H9 (cell line): ENCODE results near the gene TMEM87A. TPM values are rescaled to one million over a fixed set of nuclear protein-coding genes. Genes with fewer than 3 reads are reported as not detected.

ENCODE experiments used
- DNase-seq: peaks from one replicate; pipeline ENCODE4 v3.0.0-alpha.2; 2017
- H2AFZ ChIP-seq: one replicate; pipeline ENCODE4 v1.6.1; 2013; ENCODE audit warnings: mild to moderate bottlenecking, low read length, control low read depth, moderate library complexity
- H2AK5ac ChIP-seq: 2 replicates; pipeline ENCODE4 v1.6.1; 2013; ENCODE audit warnings: low read length, control low read depth, mixed read lengths; ENCODE audit not compliant: insufficient read length
- H2BK120ac ChIP-seq: one replicate; pipeline ENCODE4 v1.6.1; 2013; ENCODE audit warnings: low read depth, mild to moderate bottlenecking, low read length, control low read depth, inconsistent platforms; ENCODE audit not compliant: poor library complexity, severe bottlenecking
- H2BK12ac ChIP-seq: 2 replicates; pipeline ENCODE4 v1.6.1; 2013; ENCODE audit warnings: low read length, control low read depth, mixed read lengths, low read depth; ENCODE audit not compliant: insufficient read length
- H2BK15ac ChIP-seq: 2 replicates; pipeline ENCODE4 v1.6.1; 2013; ENCODE audit warnings: low read depth, low read length, control low read depth
- H2BK20ac ChIP-seq: one replicate; pipeline ENCODE4 v1.6.1; 2013; ENCODE audit warnings: low read depth, mild to moderate bottlenecking, low read length, control low read depth, inconsistent platforms; ENCODE audit not compliant: poor library complexity, severe bottlenecking
- H2BK5ac ChIP-seq: 2 replicates; pipeline ENCODE4 v1.6.1; 2013; ENCODE audit warnings: low read length, control low read depth, mixed read lengths; ENCODE audit not compliant: insufficient read length
- H3K14ac ChIP-seq: 2 replicates; pipeline ENCODE4 v1.6.1; 2013; ENCODE audit warnings: low read length, control low read depth; ENCODE audit not compliant: insufficient read depth
- H3K18ac ChIP-seq: 2 replicates; pipeline ENCODE4 v1.6.1; 2013; ENCODE audit warnings: low read depth, mild to moderate bottlenecking, mixed read lengths, low read length, control low read depth; ENCODE audit not compliant: insufficient read length
- H3K23ac ChIP-seq: 2 replicates; pipeline ENCODE4 v1.6.1; 2013; ENCODE audit warnings: low read length, control low read depth, mixed read lengths, low read depth; ENCODE audit not compliant: insufficient read length
- H3K23me2 ChIP-seq: 2 replicates; pipeline ENCODE4 v1.6.1; 2013; ENCODE audit warnings: low read depth, mild to moderate bottlenecking, mixed read lengths, low read length, control low read depth; ENCODE audit not compliant: insufficient read length, poor library complexity, severe bottlenecking
- H3K27ac ChIP-seq: 2 replicates; pipeline ENCODE4 v1.5.1; 2013; ENCODE audit warnings: low read length, control low read depth, mixed read lengths, low read depth; ENCODE audit not compliant: insufficient read length
- H3K27me3 ChIP-seq: 2 replicates; pipeline ENCODE4 v1.6.1; 2013; ENCODE audit warnings: low read length, control low read depth, inconsistent platforms; ENCODE audit not compliant: insufficient read depth
- H3K4ac ChIP-seq: 2 replicates; pipeline ENCODE4 v1.6.1; 2013; ENCODE audit warnings: low read depth, mild to moderate bottlenecking, control low read depth, inconsistent platforms, low read length, moderate library complexity
- H3K4me1 ChIP-seq: 2 replicates; pipeline ENCODE4 v1.6.1; 2013; ENCODE audit warnings: low read length, control low read depth, inconsistent platforms; ENCODE audit not compliant: insufficient read depth
- H3K4me2 ChIP-seq: 2 replicates; pipeline ENCODE4 v1.6.1; 2013; ENCODE audit warnings: low read length, control low read depth, mixed read lengths; ENCODE audit not compliant: insufficient read length, insufficient read depth
- H3K56ac ChIP-seq: 2 replicates; pipeline ENCODE4 v1.6.1; 2013; ENCODE audit warnings: low read depth, mild to moderate bottlenecking, mixed read lengths, low read length, control low read depth; ENCODE audit not compliant: insufficient read length
- H3K79me1 ChIP-seq: 2 replicates; pipeline ENCODE4 v1.6.1; 2013; ENCODE audit warnings: low read depth, mild to moderate bottlenecking, moderate library complexity, low read length, control low read depth, inconsistent platforms; ENCODE audit not compliant: insufficient read depth, poor library complexity, severe bottlenecking
- H3K79me2 ChIP-seq: 2 replicates; pipeline ENCODE4 v1.6.1; 2013; ENCODE audit warnings: low read length, control low read depth, inconsistent platforms; ENCODE audit not compliant: insufficient read depth
- H3K9ac ChIP-seq: 2 replicates; pipeline ENCODE4 v1.6.1; 2013; ENCODE audit warnings: low read length, control low read depth, mixed read lengths; ENCODE audit not compliant: insufficient read length; ENCODE audit errors: extremely low read depth
- H3K9me3 ChIP-seq: one replicate; pipeline ENCODE4 v1.6.1; 2013; ENCODE audit warnings: low read depth, low read length, inconsistent platforms; ENCODE audit not compliant: control insufficient read depth
- H3T11ph ChIP-seq: one replicate; pipeline ENCODE4 v1.6.1; 2013; ENCODE audit warnings: mild to moderate bottlenecking, low read length, control low read depth, inconsistent platforms
- H4K20me1 ChIP-seq: one replicate; pipeline ENCODE4 v1.6.1; 2013; ENCODE audit not compliant: control insufficient read depth, insufficient read length, insufficient read depth
- H4K5ac ChIP-seq: 2 replicates; pipeline ENCODE4 v1.6.1; 2013; ENCODE audit warnings: low read depth, mild to moderate bottlenecking, mixed read lengths, low read length, control low read depth; ENCODE audit not compliant: insufficient read length
- H4K8ac ChIP-seq: replicated peaks from 2 replicates; pipeline ENCODE4 v1.6.1; 2013; ENCODE audit warnings: low read length, control low read depth, mixed read lengths, low read depth; ENCODE audit not compliant: insufficient read length
- H4K91ac ChIP-seq: 2 replicates; pipeline ENCODE4 v1.6.1; 2013; ENCODE audit warnings: low read depth, mild to moderate bottlenecking, moderate library complexity, mixed read lengths, low read length, control low read depth; ENCODE audit not compliant: insufficient read length
- H3K27ac Mint-ChIP-seq, 3 experiments: 2 replicates in 2 of 3; 3 replicates in 1 of 3; pipeline ENCODE4 v1.8.0; 2020 to 2021; ENCODE audit warnings: mixed read lengths in 3 of 3, mild to moderate bottlenecking in 1 of 3, moderate library complexity in 1 of 3
- H3K27me3 Mint-ChIP-seq: 2 replicates; pipeline ENCODE4 v1.8.0; 2021; ENCODE audit warnings: low read depth, mild to moderate bottlenecking, moderate library complexity, mixed read lengths
- H3K36me3 Mint-ChIP-seq, 3 experiments: 2 replicates in 2 of 3; 3 replicates in 1 of 3; pipeline ENCODE4 v1.8.0; 2020 to 2021; ENCODE audit warnings: low read depth in 3 of 3, mixed read lengths in 3 of 3; ENCODE audit not compliant: insufficient read depth in 1 of 3
- H3K4me1 Mint-ChIP-seq, 2 experiments: 2 replicates each; pipeline ENCODE4 v1.8.0; 2020; ENCODE audit warnings: mixed read lengths in 2 of 2
- H3K4me3 Mint-ChIP-seq, 2 experiments: 2 replicates in 1 of 2; 3 replicates in 1 of 2; pipeline ENCODE4 v1.8.0; 2020 to 2021; ENCODE audit warnings: mild to moderate bottlenecking in 2 of 2, mixed read lengths in 2 of 2, moderate library complexity in 1 of 2
- H3K9me3 Mint-ChIP-seq, 2 experiments: 2 replicates in 1 of 2; 3 replicates in 1 of 2; pipeline ENCODE4 v1.8.0; 2020; ENCODE audit warnings: mild to moderate bottlenecking in 2 of 2, mixed read lengths in 2 of 2, moderate library complexity in 1 of 2
- CTCF ChIP-seq: fragments of 200-600 bp; sonication (generic); conservative IDR thresholded peaks from 3 replicates; pipeline ENCODE4 v1.8.0; 2021; ENCODE audit warnings: antibody characterized with exemption, mild to moderate bottlenecking
- WGBS: extraction: QIAGEN DNeasy Blood & Tissue Kit; methylation state at CpG from one replicate; pipeline ENCODE4 v1.1.7; 2013; ENCODE audit warnings: missing lambda C conversion rate, low lambda C conversion rate, mixed read lengths; ENCODE audit not compliant: insufficient read length; ENCODE audit errors: extremely low coverage; 5-methylcytosine and 5-hydroxymethylcytosine counted together
- total RNA-seq: library from RNA; stranded (reverse); gene quantifications from 2 replicates; pipeline ENCODE4 v1.2.1, GENCODE V29; 2021

TMEM87A gene
- total RNA-seq, 1 experiment from 2014 or later: 46.7 TPM

GRCh38 chr15:42286445-42287029 lies 13.3 kb upstream of the TMEM87A start:
- Mint-ChIP-seq H3K4me1 (peaks cover 6 to 11% of the 10 kb centered on the region in 2 experiments; a peak in 3 of 4 replicates), H3K27ac (no peak overlapping the region)

More at GRCh38 chr15:42286445-42287029, 13.3 kb upstream of the TMEM87A start:
- Histone ChIP-seq H3K18ac (no peak overlapping the region), H3K4ac (no peak overlapping the region), H3K23ac (no peak overlapping the region), H2BK120ac (no peak overlapping the region), H2BK12ac (no peak overlapping the region), H4K20me1 (no peaks in the 10 kb centered on the region), H4K5ac (no peak overlapping the region), H2AK5ac (no peak overlapping the region), H3K79me1 (no peaks in the 10 kb centered on the region), H2AFZ (no peak overlapping the region), H3K4me1 (no peaks in the 10 kb centered on the region), H3K27me3 (no peaks in the 10 kb centered on the region), H2BK20ac (no peak overlapping the region), H4K91ac (no peak overlapping the region), H2BK5ac (no peak overlapping the region), H4K8ac (no peak overlapping the region), H2BK15ac (no peak overlapping the region), H3T11ph (no peak overlapping the region), H3K9me3 (no peaks in the 10 kb centered on the region), H3K9ac (no peak overlapping the region), H3K56ac (no peak overlapping the region), H3K14ac (no peak overlapping the region), H3K4me2 (no peak overlapping the region), H3K79me2 (no peaks in the 10 kb centered on the region; the same call in 1 of the 2 replicates), H3K27ac (no peak overlapping the region), H3K23me2 (no peaks in the 10 kb centered on the region)
- no peak overlapping the region for H3K4me3 Mint-ChIP-seq
- no peak for TF ChIP-seq CTCF
- H3K27me3 Mint-ChIP-seq: no peaks in the 10 kb centered on the region; the same call in 1 of the 2 replicates
- H3K9me3 Mint-ChIP-seq: no peaks in the 10 kb centered on the region
- no CpG with 5 or more reads among the region's 4 CpGs for WGBS
- DNase-seq: no peak
- H3K36me3 Mint-ChIP-seq: no peaks in the 10 kb centered on the region
